IMR-90 (cell line): Measurements from ENCODE around the gene CDKN2B-AS1. TPM values are rescaled to one million over a fixed set of nuclear protein-coding genes. Genes with fewer than 3 reads are reported as not detected.

ENCODE experiments used
- ATAC-seq: fragments of 200-7000 bp; cut with Tn5 transposase; 2 replicates; pipeline ENCODE4 v1.9.1; 2020; ENCODE audit warnings: low read depth, mild to moderate bottlenecking, moderate library complexity
- BruUV-seq: library from RNA; stranded (reverse); fragments of 400-500 nt; replicated peaks from 2 replicates; lab custom pipeline; 2021; lab: Mats Ljungman, UMichigan
- CTCF ChIA-PET: fragments of 300-600 bp; formaldehyde crosslinking; extraction: SDS; loops from one replicate; lab custom pipeline; 2021; ENCODE audit warnings: antibody characterized with exemption; lab: Yijun Ruan, JAX
- POLR2A ChIA-PET: fragments of 300-600 bp; sonication (Branson Sonifier 250); formaldehyde crosslinking; loops from one replicate; lab custom pipeline; 2022; ENCODE audit warnings: antibody characterized with exemption; ENCODE audit not compliant: unreplicated experiment; lab: Charles Lee
- DNase-seq: peaks from one replicate; pipeline ENCODE4 v3.0.0; 2013
- H2AFZ ChIP-seq: replicated peaks from 2 replicates; pipeline ENCODE3; 2013; ENCODE audit warnings: low read length, mild to moderate bottlenecking; ENCODE audit not compliant: poor library complexity
- H2AK5ac ChIP-seq: 2 replicates; pipeline ENCODE4 v1.6.1; 2013; ENCODE audit warnings: low read depth, low read length, inconsistent platforms
- H2AK9ac ChIP-seq: replicated peaks from 2 replicates; pipeline ENCODE3; 2013; ENCODE audit warnings: mild to moderate bottlenecking, low read depth, low read length, moderate library complexity; ENCODE audit not compliant: poor library complexity
- H2BK120ac ChIP-seq: 2 replicates; pipeline ENCODE4 v1.6.1; 2013; ENCODE audit warnings: low read depth, low read length, inconsistent platforms
- H2BK15ac ChIP-seq: 3 replicates; pipeline ENCODE4 v1.6.1; 2013; ENCODE audit warnings: low read depth, low read length, inconsistent platforms
- H2BK20ac ChIP-seq: 2 replicates; pipeline ENCODE4 v1.6.1; 2013; ENCODE audit warnings: low read depth, mild to moderate bottlenecking, inconsistent platforms, low read length, moderate library complexity
- H2BK5ac ChIP-seq: 2 replicates; pipeline ENCODE4 v1.6.1; 2013; ENCODE audit warnings: mild to moderate bottlenecking, low read depth, low read length, inconsistent platforms; ENCODE audit not compliant: poor library complexity, severe bottlenecking
- H3K14ac ChIP-seq: replicated peaks from 2 replicates; pipeline ENCODE4 v1.6.1; 2013; ENCODE audit warnings: low read depth, low read length, inconsistent platforms
- H3K18ac ChIP-seq: 2 replicates; pipeline ENCODE4 v1.6.1; 2013; ENCODE audit warnings: low read depth, low read length, control low read depth
- H3K23ac ChIP-seq: 2 replicates; pipeline ENCODE4 v1.6.1; 2013; ENCODE audit warnings: low read depth, low read length, inconsistent platforms
- H3K27ac ChIP-seq: 2 replicates; pipeline ENCODE4 v1.5.1; 2013; ENCODE audit warnings: mild to moderate bottlenecking, control low read depth, low read length; ENCODE audit not compliant: insufficient read depth
- H3K27me3 ChIP-seq: 2 replicates; pipeline ENCODE4 v1.6.1; 2013; ENCODE audit warnings: low read length; ENCODE audit not compliant: control insufficient read depth, insufficient read depth
- H3K36me3 ChIP-seq: 2 replicates; pipeline ENCODE4 v1.6.1; 2013; ENCODE audit warnings: low read length, mixed read lengths; ENCODE audit not compliant: control insufficient read depth, insufficient read depth
- H3K4ac ChIP-seq: 2 replicates; pipeline ENCODE4 v1.6.1; 2013; ENCODE audit warnings: low read depth, low read length, inconsistent platforms
- H3K4me1 ChIP-seq: 2 replicates; pipeline ENCODE4 v1.6.1; 2013; ENCODE audit warnings: low read length, mixed read lengths; ENCODE audit not compliant: control insufficient read depth, insufficient read depth
- H3K4me2 ChIP-seq: 2 replicates; pipeline ENCODE4 v1.6.1; 2013; ENCODE audit warnings: low read depth, mild to moderate bottlenecking, control low read depth, low read length, moderate library complexity
- H3K4me3 ChIP-seq: 2 replicates; pipeline ENCODE4 v1.5.1; 2013; ENCODE audit warnings: low read depth, mild to moderate bottlenecking, control low read depth, low read length, moderate library complexity; ENCODE audit not compliant: insufficient read depth
- H3K56ac ChIP-seq: 2 replicates; pipeline ENCODE4 v1.6.1; 2013; ENCODE audit warnings: low read length, inconsistent platforms; ENCODE audit not compliant: insufficient read depth; ENCODE audit errors: extremely low read depth
- H3K79me1 ChIP-seq, 2 experiments: 2 replicates each; pipeline ENCODE4 v1.6.1; 2013; ENCODE audit warnings: low read length in 2 of 2, inconsistent platforms in 1 of 2, low read depth in 1 of 2
- H3K9ac ChIP-seq: 2 replicates; pipeline ENCODE4 v1.6.1; 2013; ENCODE audit warnings: low read depth, low read length, control low read depth
- H3K9me1 ChIP-seq: 2 replicates; pipeline ENCODE4 v1.6.1; 2013; ENCODE audit warnings: low read length, inconsistent platforms; ENCODE audit not compliant: insufficient read depth
- H3K9me3 ChIP-seq: 2 replicates; pipeline ENCODE4 v1.6.1; 2013; ENCODE audit warnings: low read length; ENCODE audit not compliant: control insufficient read depth, insufficient read depth
- H4K20me1 ChIP-seq: 2 replicates; pipeline ENCODE4 v1.6.1; 2013; ENCODE audit warnings: low read length, inconsistent platforms; ENCODE audit not compliant: insufficient read depth
- H4K5ac ChIP-seq: 2 replicates; pipeline ENCODE4 v1.6.1; 2013; ENCODE audit warnings: mild to moderate bottlenecking, low read depth, low read length, control low read depth
- H4K8ac ChIP-seq, 2 experiments: 2 replicates each; pipeline ENCODE4 v1.6.1; 2013; ENCODE audit warnings: low read depth in 2 of 2, low read length in 2 of 2, control low read depth in 1 of 2, inconsistent platforms in 1 of 2
- H4K91ac ChIP-seq: 2 replicates; pipeline ENCODE4 v1.6.1; 2013; ENCODE audit warnings: low read depth, low read length, inconsistent platforms; ENCODE audit not compliant: insufficient read depth
- CEBPB ChIP-seq: IDR thresholded peaks from 2 replicates; pipeline ENCODE4 v1.6.1; 2012; ENCODE audit warnings: low read depth, low read length, improper control_type of control experiment
- CHD1 ChIP-seq: IDR thresholded peaks from 2 replicates; pipeline ENCODE4 v1.6.1; 2012; ENCODE audit warnings: low read depth, low read length, improper control_type of control experiment
- FOS ChIP-seq: fragments of 150-350 bp; IDR thresholded peaks from 2 replicates; pipeline ENCODE4 v1.6.1; 2016; ENCODE audit warnings: low read depth, low read length
- MAFK ChIP-seq: IDR thresholded peaks from 2 replicates; pipeline ENCODE4 v1.6.1; 2012; ENCODE audit warnings: low read depth, low read length, improper control_type of control experiment
- MAZ ChIP-seq: IDR thresholded peaks from 2 replicates; pipeline ENCODE4 v1.6.1; 2012; ENCODE audit warnings: low read depth, mild to moderate bottlenecking, low read length, improper control_type of control experiment, moderate library complexity, borderline replicate concordance
- MXI1 ChIP-seq: IDR thresholded peaks from 2 replicates; pipeline ENCODE4 v1.6.1; 2012; ENCODE audit warnings: low read depth, mild to moderate bottlenecking, low read length, moderate library complexity, borderline replicate concordance
- NFE2L2 ChIP-seq: fragments of 150-350 bp; IDR thresholded peaks from 2 replicates; pipeline ENCODE4 v1.6.1; 2016; ENCODE audit warnings: low read depth, mild to moderate bottlenecking, low read length
- POLR2A ChIP-seq: IDR thresholded peaks from 2 replicates; pipeline ENCODE4 v1.6.1; 2012; ENCODE audit warnings: mild to moderate bottlenecking, low read depth, low read length
- RCOR1 ChIP-seq: IDR thresholded peaks from 2 replicates; pipeline ENCODE4 v1.6.1; 2012; ENCODE audit warnings: mild to moderate bottlenecking, low read length, improper control_type of control experiment; ENCODE audit not compliant: insufficient replicate concordance
- RFX5 ChIP-seq: IDR thresholded peaks from 2 replicates; pipeline ENCODE4 v1.8.0; 2012; ENCODE audit warnings: low read depth, mild to moderate bottlenecking, low read length, moderate library complexity
- WGBS, 2 experiments: methylation state at CpG; one replicate each; pipeline versions ENCODE4 v1.1.5 to v1.1.7; 2013; ENCODE audit warnings: missing lambda C conversion rate in 2 of 2; ENCODE audit not compliant: insufficient read length in 1 of 2; ENCODE audit errors: extremely low coverage in 2 of 2; 5-methylcytosine and 5-hydroxymethylcytosine counted together
- dilution Hi-C: fragments of 300-500 bp; cut with HindIII; formaldehyde crosslinking; loops from one replicate; pipeline ENCODE4 v1.14.3; 2018; ENCODE audit warnings: low sequenced_read_pairs; ENCODE audit not compliant: unreplicated experiment
- in situ Hi-C: fragments of 300-500 bp; cut with MboI; formaldehyde crosslinking; loops from 3 replicates; pipeline ENCODE4 v1.14.3; 2019; ENCODE audit warnings: low sequenced_read_pairs, inconsistent platforms, mixed read lengths
- intact Hi-C: fragments of 100-400 bp; cut with micrococcal nuclease; formaldehyde crosslinking; loops from 2 replicates; pipeline ENCODE4 v1.10.0; 2022
- polyA plus RNA-seq, 3 experiments: library from polyadenylated mRNA; depleted of rRNA; stranded (reverse); fragments of >200 nt; gene quantifications; 2 replicates each; pipeline ENCODE4 v1.2.3, GENCODE V29; 2012; ENCODE audit warnings: low replicate concordance in 1 of 3
- total RNA-seq: library from RNA; depleted of rRNA; stranded (reverse); fragments of >200 nt; gene quantifications from 2 replicates; pipeline ENCODE4 v1.2.3, GENCODE V29; 2012
- TF ChIP-seq, protein P1 (sequence below): conservative IDR thresholded peaks from 2 replicates; pipeline ENCODE4 v1.5.1; 2012; ENCODE audit warnings: mild to moderate bottlenecking, low read depth, low read length, improper control_type of control experiment
- TF ChIP-seq, protein P2 (sequence below): fragments of 150-350 bp; IDR thresholded peaks from 2 replicates; pipeline ENCODE4 v1.6.1; 2017; ENCODE audit warnings: mild to moderate bottlenecking, antibody characterized with exemption, low read length, low read depth

The CDKN2B-AS1 gene
- total and polyA plus RNA-seq, 2 of the 4 experiments (the other 2 are of a cell fraction): 1.0 to 1.1 TPM

DNA sequence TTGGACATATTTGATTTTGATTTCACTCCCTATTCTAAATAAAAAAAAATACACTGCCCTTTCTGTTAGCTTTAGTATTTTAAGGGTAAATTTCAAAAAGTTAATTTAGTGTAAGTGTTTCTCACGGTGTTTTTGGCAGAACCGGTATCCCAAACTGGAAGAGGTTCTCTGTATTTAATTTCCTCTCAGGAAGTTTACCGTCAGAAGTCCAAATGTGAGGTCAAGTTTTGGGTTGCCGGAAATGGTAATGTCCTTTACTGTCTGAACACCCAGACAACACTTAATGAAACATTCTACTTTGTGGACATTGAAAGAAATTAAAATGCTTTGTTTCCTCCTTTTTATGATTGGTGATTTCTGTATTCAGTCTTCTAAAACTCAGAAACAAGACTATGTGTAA is 163.2 kb downstream of the CDKN2B-AS1 start:
- POLR2A ChIA-PET: no interaction called here
- CTCF ChIA-PET: interaction anchor here (0.5 to 1.3 kb wide), 3 partner anchors 16 to 300 kb away, joined by 3 to 7 read pairs (median 3); no protein-coding TSS in a partner anchor
- no peak overlapping the region for H3K9ac ChIP-seq

More for the DNA sequence above, 163.2 kb downstream of the CDKN2B-AS1 start:
- Histone ChIP-seq H2AFZ (no peak overlapping the region), H3K4ac (no peak overlapping the region), H4K5ac (peak overlapping the region; percentile 42; the same call in 1 of the 2 replicates), H3K4me2 (no peak overlapping the region), H3K14ac (peak overlapping the region; percentile 45; the same call in 1 of the 2 replicates), H3K9me3 (no peaks in the 10 kb centered on the region), H3K18ac (peak overlapping the region; percentile 57; the same call in 1 of the 2 replicates), H2BK5ac (no peak overlapping the region), H2BK120ac (peak overlapping the region; percentile 75; the same call in 1 of the 2 replicates), H3K23ac (no peak overlapping the region), H4K91ac (no peak overlapping the region), H3K4me3 (no peak overlapping the region), H3K79me1 (no peaks in the 10 kb centered on the region), H3K27me3 (no peaks in the 10 kb centered on the region), H3K9me1 (no peaks in the 10 kb centered on the region), H3K56ac (no peak overlapping the region), H2BK20ac (peak overlapping the region; percentile 46), H3K4me1 (peaks cover 3% of the 10 kb centered on the region; the same call in 1 of the 2 replicates), H2BK15ac (peak overlapping the region; percentile 38; the same call in 1 of the 3 replicates), H2AK5ac (0 out of 2 replicates have a peak overlapping the region, but pooled peaks have one; percentile 8), H4K20me1 (no peaks in the 10 kb centered on the region), H2AK9ac (no peak overlapping the region), H3K36me3 (no peaks in the 10 kb centered on the region), H4K8ac (no peak overlapping the region; a peak in 2 of 4 replicates), H3K27ac (no peak overlapping the region)
- intact Hi-C loops (no loop called here), in situ Hi-C loops (no loop called here), dilution Hi-C loops (no loop called here)
- ATAC-seq: no peak
- no TSS peak for BruUV-seq
- WGBS, 2 experiments: no CpG with 5 or more reads among the region's 4 CpGs
- TF ChIP-seq CHD1: no peak
- TF ChIP-seq FOS: no peak
- no peak for TF ChIP-seq MAZ
- TF ChIP-seq POLR2A: no peak
- no peak for TF ChIP-seq MXI1
- TF ChIP-seq, protein P1, sequence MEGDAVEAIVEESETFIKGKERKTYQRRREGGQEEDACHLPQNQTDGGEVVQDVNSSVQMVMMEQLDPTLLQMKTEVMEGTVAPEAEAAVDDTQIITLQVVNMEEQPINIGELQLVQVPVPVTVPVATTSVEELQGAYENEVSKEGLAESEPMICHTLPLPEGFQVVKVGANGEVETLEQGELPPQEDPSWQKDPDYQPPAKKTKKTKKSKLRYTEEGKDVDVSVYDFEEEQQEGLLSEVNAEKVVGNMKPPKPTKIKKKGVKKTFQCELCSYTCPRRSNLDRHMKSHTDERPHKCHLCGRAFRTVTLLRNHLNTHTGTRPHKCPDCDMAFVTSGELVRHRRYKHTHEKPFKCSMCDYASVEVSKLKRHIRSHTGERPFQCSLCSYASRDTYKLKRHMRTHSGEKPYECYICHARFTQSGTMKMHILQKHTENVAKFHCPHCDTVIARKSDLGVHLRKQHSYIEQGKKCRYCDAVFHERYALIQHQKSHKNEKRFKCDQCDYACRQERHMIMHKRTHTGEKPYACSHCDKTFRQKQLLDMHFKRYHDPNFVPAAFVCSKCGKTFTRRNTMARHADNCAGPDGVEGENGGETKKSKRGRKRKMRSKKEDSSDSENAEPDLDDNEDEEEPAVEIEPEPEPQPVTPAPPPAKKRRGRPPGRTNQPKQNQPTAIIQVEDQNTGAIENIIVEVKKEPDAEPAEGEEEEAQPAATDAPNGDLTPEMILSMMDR: no peak
- no peak for TF ChIP-seq RFX5
- TF ChIP-seq, protein P2, sequence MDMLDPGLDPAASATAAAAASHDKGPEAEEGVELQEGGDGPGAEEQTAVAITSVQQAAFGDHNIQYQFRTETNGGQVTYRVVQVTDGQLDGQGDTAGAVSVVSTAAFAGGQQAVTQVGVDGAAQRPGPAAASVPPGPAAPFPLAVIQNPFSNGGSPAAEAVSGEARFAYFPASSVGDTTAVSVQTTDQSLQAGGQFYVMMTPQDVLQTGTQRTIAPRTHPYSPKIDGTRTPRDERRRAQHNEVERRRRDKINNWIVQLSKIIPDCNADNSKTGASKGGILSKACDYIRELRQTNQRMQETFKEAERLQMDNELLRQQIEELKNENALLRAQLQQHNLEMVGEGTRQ: no peak
- TF ChIP-seq CEBPB: no peak
- TF ChIP-seq RCOR1: no peak
- no peak for TF ChIP-seq MAFK
- no peak for TF ChIP-seq NFE2L2
- no peak for DNase-seq
